Stimulated activated CD8-positive, alpha-beta memory T cell treated with anti-CD3 and anti-CD28 coated beads, Interleukin-4, amount 100 ng/mL, for 24 hours (primary cell): ENCODE measurements around the gene VSIR.

Source experiments
- DNase-seq: peaks from one replicate; pipeline ENCODE4 v3.0.0-alpha.2; 2020; ENCODE audit warnings: low read depth

The VSIR gene

DNA sequence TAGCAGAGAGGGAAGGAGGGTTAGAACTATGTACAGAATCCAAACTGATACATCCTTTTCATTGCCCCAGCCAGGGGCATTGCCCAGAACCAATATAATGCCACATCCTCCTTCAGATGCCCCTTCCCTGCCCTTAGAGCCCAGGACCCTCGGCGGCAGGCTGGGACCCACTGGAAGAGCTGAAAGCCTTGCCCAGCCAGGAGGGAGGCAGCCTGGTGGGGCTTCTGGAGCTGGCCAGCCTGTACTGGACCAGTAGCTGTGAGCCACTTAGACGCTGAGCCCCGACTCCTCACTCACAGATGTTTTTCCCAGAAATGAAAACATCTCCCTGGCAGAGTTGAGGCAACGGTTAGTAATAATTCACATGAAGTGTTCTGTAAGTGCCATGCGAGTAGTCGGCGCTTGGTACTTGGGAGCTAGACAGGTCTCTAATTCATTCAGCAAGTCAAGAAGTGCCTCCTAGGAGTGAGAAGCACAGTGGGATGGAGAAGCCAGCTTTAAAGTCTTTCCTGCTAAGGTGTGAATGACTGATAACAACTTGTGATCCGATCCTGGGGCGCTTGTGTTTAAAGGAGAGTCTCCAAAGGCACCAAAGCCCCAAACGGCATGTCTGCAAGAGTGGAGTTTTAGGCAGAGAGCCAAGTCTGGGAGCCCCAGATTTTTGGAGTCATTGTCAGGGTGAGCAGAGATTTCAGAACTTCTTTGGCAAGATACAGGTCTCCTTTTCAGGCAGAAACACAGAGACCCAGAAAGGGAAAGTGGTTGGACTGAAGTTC, 9.8 kb downstream of the VSIR start:
- no peak for DNase-seq

GRCh38 chr10:71762324-71762723, 11.0 kb downstream of the VSIR start:
- no peak for DNase-seq

- no peak for DNase-seq
Measured at GRCh38 chr10:71761541-71762113, 11.7 kb downstream of the VSIR start.

GRCh38 chr10:71761105-71761511, 12.2 kb downstream of the VSIR start:
- no peak for DNase-seq

DNA sequence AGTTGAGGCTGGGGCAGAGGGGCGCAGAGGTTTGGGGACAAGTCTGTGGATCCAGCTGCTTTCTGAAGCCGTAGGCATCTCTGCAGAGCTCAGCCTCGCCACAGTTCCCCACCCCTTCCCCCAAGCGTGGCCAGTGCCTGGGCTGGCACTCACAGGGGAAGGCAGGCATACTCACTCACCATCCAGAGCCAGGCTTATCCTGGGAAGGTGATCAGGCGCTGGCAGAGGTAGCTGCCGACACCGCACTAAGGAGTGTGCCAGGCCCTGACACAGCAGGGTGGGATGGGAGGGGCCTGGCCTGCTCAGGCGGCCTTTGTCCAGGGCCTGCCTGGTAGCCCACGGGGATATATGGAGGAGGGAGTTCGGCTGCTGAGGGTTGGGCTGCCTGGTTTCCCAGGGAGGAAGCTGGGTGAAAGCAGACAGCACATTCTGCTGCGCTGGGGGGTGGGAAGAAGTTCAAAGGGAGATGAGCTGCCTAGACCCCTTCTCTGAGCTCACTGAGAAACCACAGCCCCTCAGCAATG, 15.9 kb downstream of the VSIR start:
- no peak for DNase-seq

DNA sequence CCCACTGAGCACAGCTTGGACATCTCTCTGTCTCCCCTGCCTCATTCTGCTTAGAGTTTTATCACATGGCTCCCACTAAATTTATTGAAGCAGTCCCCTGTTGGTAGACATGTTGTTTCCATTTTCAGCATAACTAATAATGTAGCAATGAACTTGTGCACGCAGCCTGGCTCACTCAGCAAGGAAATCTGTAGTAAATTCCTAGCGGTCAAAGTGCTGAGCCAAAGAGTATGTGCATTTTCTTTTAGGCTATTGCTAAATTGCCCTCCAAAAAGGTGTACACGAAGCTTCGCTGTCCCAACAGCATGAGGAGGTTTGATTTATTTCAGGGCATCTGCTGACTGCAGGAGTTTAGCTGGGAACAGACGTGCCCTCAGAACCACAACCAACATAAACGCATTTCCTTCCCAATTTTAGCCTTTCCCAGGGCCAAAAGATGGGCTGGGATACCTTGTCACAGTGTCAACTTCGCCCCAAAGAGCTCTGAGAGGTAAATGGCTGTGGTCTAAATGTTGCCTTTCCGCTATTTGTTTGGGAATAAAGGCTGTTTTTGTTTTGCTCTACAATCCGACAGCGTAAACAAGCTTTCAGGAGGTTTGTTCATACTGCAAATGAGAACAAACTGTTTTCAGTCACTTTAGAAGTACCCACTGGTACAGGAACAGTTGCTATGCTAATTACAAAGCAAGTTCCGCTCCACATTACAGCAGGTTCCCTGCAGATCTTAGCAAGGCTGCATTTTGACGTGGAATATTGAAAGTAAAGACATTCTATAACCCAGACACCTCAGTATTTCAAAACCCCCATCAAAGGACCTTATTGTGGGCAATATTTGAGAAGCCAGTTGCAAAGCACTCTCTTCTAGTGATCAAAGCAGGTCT, 16.8 kb downstream of the VSIR start:
- no peak for DNase-seq

DNA sequence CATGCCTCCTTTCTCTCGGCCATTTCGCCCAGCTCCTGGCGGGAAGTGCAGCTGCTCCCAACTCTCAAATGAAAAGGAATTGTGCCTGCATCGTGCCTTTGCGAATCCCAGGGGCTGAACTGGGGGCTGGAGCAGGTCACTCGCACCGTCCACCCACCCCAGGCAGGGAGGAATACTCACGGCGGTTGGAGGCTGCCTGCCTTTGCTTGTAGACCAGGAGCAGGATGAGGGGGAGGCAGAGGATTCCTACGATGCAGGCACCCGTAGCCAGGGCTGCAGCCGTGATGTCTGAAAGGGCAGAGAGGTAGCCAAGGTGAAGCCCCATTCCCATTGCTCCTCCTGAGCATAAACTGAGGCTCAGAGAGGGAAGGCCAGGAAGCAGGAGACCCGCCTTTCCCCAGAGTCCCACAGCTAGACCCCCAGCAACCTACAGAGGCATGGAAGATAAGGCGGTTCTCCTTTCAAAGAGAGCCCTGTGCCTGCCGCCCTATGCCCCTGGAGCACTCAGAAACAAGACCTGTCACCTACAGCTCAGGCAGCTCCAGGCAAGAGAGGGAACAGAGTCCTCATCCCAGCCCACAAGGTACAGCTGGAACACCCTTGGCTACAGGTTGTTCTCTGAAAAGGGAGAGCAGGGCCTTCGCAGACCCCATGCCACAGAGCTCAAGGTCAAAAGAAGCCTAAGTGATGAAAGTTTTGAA, 18.0 kb downstream of the VSIR start:
- DNase-seq: no peak

DNA sequence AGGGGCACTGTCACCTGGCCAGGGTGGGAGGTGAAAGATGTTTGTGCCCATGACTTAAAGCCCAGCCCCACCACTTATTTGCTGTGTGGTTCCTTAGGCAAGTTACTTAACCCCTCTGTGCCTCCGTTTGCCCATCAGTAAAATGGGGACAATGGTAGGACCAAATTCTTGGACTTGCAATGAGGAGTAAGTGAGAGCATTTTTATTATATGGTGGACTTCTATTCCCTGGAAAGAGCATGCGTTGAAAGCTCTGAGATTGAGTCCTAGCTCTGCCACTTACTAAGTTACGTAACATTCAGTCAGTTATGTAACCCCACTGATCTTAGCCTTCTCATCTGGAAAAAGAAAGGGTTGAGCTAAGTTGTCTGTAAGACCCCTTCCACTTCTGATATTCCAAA, 18.8 kb downstream of the VSIR start:
- no peak for DNase-seq

DNA sequence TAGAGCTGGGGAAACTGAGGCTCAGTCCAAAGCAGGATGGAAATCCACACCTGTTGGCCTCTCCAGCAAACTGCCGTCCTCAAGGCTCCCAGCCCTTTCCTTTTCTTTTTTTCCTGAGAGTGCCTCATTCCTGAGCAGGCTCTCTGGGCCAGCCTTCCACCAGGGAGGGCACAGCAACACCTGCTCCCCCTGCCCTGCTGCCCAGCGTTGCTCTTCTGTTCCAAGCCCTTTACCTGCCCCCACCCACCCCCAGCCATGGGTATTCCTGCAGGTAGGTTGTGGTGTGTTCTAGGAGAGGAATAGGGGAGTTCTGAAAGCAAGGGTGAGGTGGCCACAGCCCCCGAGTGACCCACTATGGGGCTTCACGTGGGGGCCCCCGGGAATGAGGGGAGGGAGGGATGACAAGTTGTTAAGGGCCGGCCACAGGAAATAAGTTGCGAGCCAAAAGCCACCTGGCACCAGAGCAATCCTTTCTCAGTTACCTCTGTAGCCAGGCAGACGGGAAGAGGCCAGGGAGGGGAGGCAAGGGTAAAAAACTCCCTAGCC, 19.3 kb downstream of the VSIR start:
- no peak for DNase-seq

- no peak for DNase-seq
Measured at GRCh38 chr10:71753091-71753959, 20.0 kb downstream of the VSIR start.

DNA sequence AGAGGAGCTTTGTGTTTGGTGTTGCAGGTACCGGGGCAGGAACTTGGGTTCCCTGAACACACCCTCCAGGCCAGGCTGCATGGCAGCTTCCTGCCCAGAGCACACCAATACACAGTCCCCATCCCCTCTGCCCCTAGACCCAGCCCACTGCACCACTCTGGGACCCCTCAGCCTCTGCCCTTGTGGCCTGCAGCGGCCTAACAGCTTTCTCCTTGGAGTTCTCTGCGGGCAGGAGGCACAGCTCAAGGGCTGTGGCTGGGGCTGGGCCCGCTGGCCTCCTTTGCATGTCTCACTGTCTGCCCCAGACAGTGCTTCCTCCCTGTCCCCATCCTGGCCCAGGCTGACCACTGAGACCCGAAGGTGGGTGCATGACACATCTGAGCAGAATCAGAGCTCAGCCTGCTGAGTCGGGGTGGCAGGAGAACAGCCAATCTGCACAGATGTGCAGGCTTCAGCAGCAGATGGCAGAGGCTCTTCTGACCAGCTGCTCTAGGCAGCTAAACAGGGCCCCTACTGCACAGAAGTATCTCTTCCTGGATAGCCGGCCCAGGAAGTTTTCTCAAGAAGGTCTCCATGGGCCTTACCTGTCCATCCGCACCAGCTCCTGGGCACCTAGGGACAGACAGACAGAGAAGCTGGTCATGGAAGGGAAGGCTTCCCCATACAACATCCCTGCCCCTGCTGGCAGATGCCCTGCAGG, 20.8 kb downstream of the VSIR start:
- no peak for DNase-seq

- no peak for DNase-seq
Measured at GRCh38 chr10:71751515-71752224, 21.6 kb downstream of the VSIR start.

- no peak for DNase-seq
Measured at GRCh38 chr10:71750986-71751385, 22.3 kb downstream of the VSIR start.

DNA sequence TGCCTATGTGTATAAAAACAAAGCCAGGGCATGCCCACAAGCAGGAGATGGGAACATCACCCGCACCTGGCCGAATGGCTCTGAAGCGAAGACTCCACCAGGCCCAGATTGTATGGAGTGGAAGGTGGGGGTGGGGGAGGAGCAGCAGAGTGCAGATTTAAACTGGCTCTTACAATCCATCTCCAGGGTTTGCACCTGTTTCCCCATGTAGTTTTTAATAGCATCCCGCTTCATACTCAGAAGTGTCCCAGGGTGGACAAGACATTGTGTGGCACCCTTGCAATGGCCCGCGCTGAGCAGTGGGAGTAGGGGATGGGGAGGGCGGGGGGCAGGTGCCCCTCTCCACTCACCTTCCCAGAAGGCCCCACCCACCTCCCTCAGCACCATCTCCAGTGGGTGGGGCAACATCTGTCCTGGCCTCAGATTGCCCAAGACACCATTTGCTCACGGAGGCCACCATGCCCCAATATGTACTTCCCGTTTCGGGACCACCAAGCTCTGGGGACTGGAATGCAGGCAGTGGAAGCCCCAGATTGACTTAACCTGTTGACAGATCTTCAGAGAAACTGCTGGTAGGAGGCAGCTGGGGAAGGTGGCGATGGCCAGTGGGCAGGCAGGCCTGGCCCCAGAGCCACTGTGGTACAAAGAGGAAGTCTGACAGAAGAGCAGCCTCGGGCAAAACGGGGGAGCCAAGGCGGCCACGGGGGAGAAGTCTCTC, 23.0 kb downstream of the VSIR start:
- DNase-seq: no peak

DNA sequence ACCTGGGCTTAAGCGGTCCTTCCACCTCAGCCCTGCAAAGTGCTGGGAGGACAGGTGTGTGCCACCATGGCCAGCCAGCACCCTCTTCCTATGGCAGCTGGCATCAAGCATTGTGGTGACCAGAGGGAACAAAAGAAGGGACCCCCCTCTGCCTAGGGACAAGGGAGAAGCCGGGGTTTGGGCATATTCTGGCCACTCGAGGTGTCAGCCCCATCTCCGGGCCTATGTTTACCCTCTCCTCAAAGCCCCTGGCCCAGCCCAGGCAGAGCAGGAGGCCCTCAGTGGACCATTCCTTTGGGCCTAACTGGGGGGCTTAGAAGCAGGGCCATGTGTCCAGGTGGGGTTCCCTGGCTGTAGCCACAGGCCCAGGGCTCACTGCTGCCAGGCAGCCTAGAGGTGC, 23.9 kb downstream of the VSIR start:
- DNase-seq: no peak

DNA sequence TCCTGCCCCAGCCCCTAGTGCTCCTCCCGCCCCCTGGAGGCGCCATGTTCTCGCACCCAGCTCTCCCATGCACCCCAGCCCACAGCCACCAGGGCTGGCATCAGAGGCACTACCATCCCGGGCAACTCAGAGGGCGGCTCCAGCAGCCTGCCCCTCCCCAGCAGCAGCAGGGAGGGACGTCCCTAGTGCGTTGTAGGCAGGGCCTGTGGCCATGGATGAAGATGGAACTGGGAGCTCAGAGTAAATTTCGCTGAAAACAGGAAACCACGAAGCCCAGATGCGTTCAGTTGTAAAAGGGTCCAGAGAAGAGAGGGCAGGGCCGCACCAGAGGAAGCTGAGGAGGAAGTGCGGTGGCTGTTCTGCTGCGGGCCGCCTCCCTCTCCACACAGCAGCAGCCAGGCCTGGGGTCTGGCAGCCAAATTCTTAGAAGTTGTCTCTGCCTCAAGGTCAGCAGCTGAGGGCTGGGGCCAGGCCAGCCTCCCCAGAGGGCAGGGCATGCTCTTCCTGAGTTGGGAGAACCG, 24.6 kb downstream of the VSIR start:
- peak; percentile 60 for DNase-seq

DNA sequence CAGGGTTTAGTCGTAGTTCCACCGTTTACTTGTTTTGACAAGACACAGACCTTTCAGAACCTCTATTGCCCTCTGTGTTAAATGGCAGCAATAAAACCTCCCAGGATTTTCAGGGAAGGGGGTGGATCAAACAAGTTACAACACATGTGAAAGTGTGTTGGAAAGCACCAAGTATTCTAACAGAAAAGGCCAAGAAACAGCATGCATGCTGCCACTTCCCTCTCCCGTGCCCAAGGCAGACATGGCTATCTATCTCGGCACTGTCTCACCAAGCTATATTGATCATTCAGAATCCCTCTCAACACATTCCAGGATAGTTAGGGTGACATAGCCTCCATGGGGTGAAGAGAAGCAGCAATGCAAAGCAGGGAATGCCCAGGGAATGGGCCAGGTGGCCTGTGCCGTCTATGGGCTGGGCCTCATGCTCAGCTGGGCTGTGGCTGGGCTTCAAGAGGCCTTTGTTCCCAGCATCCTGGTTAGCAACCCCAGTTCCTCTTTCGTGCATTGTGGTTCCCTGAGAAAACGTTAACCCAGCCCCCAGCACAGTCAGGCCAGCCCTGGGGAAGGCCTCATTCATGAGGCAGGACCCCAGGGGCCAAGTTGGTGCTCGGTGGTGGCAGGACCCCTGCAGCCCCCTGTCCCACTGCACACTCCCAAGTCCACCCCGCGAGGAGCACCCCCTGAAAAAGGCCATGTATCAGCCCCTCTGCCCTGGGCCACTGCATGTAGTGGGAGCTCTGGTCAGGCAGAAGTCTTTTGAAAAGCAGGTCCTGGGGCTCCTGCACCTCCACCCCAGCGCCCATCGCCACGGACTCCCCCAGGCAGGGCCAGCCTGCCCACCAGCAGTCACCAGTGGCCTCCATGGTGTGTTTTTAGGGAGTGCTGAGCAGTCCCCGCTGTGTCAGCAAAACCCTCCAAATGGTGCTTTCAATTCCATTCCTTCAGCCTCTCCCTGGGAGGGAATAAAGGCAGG, 25.5 kb downstream of the VSIR start:
- no peak for DNase-seq
